GM13977 (cell line): Measurements from ENCODE around the gene GRIP1.

Experiments
- DNase-seq: peaks from one replicate; pipeline ENCODE4 v3.0.0; 2012; ENCODE audit warnings: low spot score
- CTCF ChIP-seq: IDR thresholded peaks from 2 replicates; pipeline ENCODE4 v1.5.1; 2012; ENCODE audit warnings: mild to moderate bottlenecking, control low read depth; ENCODE audit not compliant: insufficient read depth; ENCODE audit errors: extremely low read depth, missing control alignments
- in situ Hi-C: fragments of 300-500 bp; cut with MboI; formaldehyde crosslinking; loops from one replicate; pipeline ENCODE4 v1.12.0; 2022; ENCODE audit warnings: low sequenced_read_pairs, low pct_unique_long_range_greater_than_20kb, mixed read lengths, inconsistent platforms; ENCODE audit not compliant: unreplicated experiment

GRIP1 gene

GRCh38 chr12:66683822-66684221 is 4.9 kb upstream of the GRIP1 start:
- in situ Hi-C loops, result no loop called here
- no peak for TF ChIP-seq CTCF
- no peak for DNase-seq

GRCh38 chr12:66683073-66683472 is 4.2 kb upstream of the GRIP1 start:
- no peak for TF ChIP-seq CTCF
- in situ Hi-C loops, result no loop called here
- no peak for DNase-seq

GRCh38 chr12:66679461-66680084 is 697 bp upstream of the GRIP1 start:
- DNase-seq, result no peak
- TF ChIP-seq CTCF, result no peak
- in situ Hi-C loops, result no loop called here

- no peak for TF ChIP-seq CTCF
- in situ Hi-C loops, result no loop called here
- no peak for DNase-seq
Measured at GRCh38 chr12:66676241-66676640, 2.6 kb downstream of the GRIP1 start.

- no peak for DNase-seq
- in situ Hi-C loops, result no loop called here
Measured at GRCh38 chr12:66674495-66675122, 4.3 kb downstream of the GRIP1 start.

GRCh38 chr12:66669541-66669940 is 9.3 kb downstream of the GRIP1 start:
- no peak for DNase-seq
- in situ Hi-C loops, result no loop called here
- TF ChIP-seq CTCF, result no peak

More at GRCh38 chr12:66674495-66675122, 4.3 kb downstream of the GRIP1 start:
- no peak for TF ChIP-seq CTCF
